OCI-LY7 (cell line): Measurements from ENCODE around the gene RFX5. TPM values are rescaled to one million over a fixed set of nuclear protein-coding genes. Genes with fewer than 3 reads are reported as not detected.

Experiments used
- BruUV-seq: library from RNA; stranded (reverse); fragments of 400-500 nt; replicated peaks from 2 replicates; lab custom pipeline; 2021; lab: Mats Ljungman, UMichigan
- CTCF ChIA-PET: fragments of 300-600 bp; sonication (Branson Sonifier 250); formaldehyde crosslinking; loops from one replicate; lab custom pipeline; 2022; ENCODE audit warnings: antibody characterized with exemption; ENCODE audit not compliant: unreplicated experiment; lab: Charles Lee
- POLR2A ChIA-PET: fragments of 300-600 bp; sonication (Branson Sonifier 250); formaldehyde crosslinking; loops from one replicate; lab custom pipeline; 2022; ENCODE audit warnings: antibody characterized with exemption; lab: Charles Lee
- DNase-seq: peaks from one replicate; pipeline ENCODE4 v3.0.0-alpha.2; 2015; ENCODE audit warnings: low spot score
- H2AFZ ChIP-seq: fragments of 200-600 bp; sonication (generic), shearing (Covaris generic); 2 replicates; pipeline ENCODE4 v1.6.1; 2014; ENCODE audit warnings: mild to moderate bottlenecking, antibody characterized with exemption, low read length, moderate library complexity
- H3K27ac ChIP-seq: fragments of 200-600 bp; sonication (generic); 2 replicates; pipeline ENCODE4 v1.5.1; 2014; ENCODE audit warnings: mixed run types, low read depth, mild to moderate bottlenecking, moderate library complexity, low read length, inconsistent platforms; ENCODE audit not compliant: poor library complexity, severe bottlenecking
- H3K36me3 ChIP-seq: fragments of 200-600 bp; sonication (generic); 2 replicates; pipeline ENCODE4 v1.6.1; 2014; ENCODE audit warnings: mild to moderate bottlenecking, antibody characterized with exemption, low read length, moderate library complexity, mixed read lengths; ENCODE audit not compliant: insufficient read depth
- H3K4me1 ChIP-seq: fragments of 200-600 bp; sonication (generic); 2 replicates; pipeline ENCODE4 v1.5.1; 2014; ENCODE audit warnings: mild to moderate bottlenecking, low read length; ENCODE audit not compliant: insufficient read depth, poor library complexity, severe bottlenecking
- H3K4me2 ChIP-seq: fragments of 200-600 bp; sonication (generic); 2 replicates; pipeline ENCODE4 v1.6.1; 2014; ENCODE audit warnings: mild to moderate bottlenecking, low read length
- H3K4me3 ChIP-seq: fragments of 200-600 bp; sonication (generic); 2 replicates; pipeline ENCODE4 v1.5.1; 2014; ENCODE audit warnings: mild to moderate bottlenecking, low read depth, low read length; ENCODE audit not compliant: poor library complexity, severe bottlenecking
- H3K79me2 ChIP-seq: fragments of 200-600 bp; sonication (generic); 2 replicates; pipeline ENCODE4 v1.6.1; 2016; ENCODE audit warnings: low read depth, mild to moderate bottlenecking, low read length, moderate library complexity, mixed read lengths; ENCODE audit not compliant: insufficient read depth
- H3K9me2 ChIP-seq: fragments of 200-600 bp; sonication (generic); 2 replicates; pipeline ENCODE4 v1.6.1; 2016; ENCODE audit warnings: mild to moderate bottlenecking, low read length, mixed read lengths; ENCODE audit not compliant: insufficient read depth
- H3K9me3 ChIP-seq: fragments of 200-600 bp; sonication (generic); 2 replicates; pipeline ENCODE4 v1.6.1; 2014; ENCODE audit warnings: mild to moderate bottlenecking, mixed run types, low read length, mixed read lengths
- H4K20me1 ChIP-seq: fragments of 200-600 bp; sonication (generic); 2 replicates; pipeline ENCODE4 v1.6.1; 2014; ENCODE audit warnings: mild to moderate bottlenecking, antibody characterized with exemption, low read length, moderate library complexity, mixed read lengths; ENCODE audit not compliant: insufficient read depth
- EZH2phosphoT487 ChIP-seq: fragments of 200-600 bp; sonication (generic); IDR thresholded peaks from 2 replicates; pipeline ENCODE4 v1.6.1; 2018; ENCODE audit warnings: low read depth, borderline replicate concordance, mild to moderate bottlenecking, mixed run types, antibody characterized with exemption, low read length, moderate library complexity, mixed read lengths
- intact Hi-C: fragments of 100-400 bp; cut with micrococcal nuclease; formaldehyde crosslinking; loops from one replicate; pipeline ENCODE4 v1.10.0; 2022; ENCODE audit not compliant: unreplicated experiment
- total RNA-seq, 2 experiments: library from RNA; depleted of rRNA in 1 of 2; stranded (reverse); fragments of >200 nt in 1 of 2; shearing (Covaris generic) in 1 of 2; gene quantifications; 2 replicates each; pipeline ENCODE4 v1.2.3, GENCODE V29; 2014 to 2022
- TF ChIP-seq, protein P1 (sequence below): fragments of 200-600 bp; sonication (generic); conservative IDR thresholded peaks from 2 replicates; pipeline ENCODE4 v1.5.1; 2014; ENCODE audit warnings: mild to moderate bottlenecking, antibody characterized with exemption, low read length, moderate library complexity, mixed read lengths

Gene RFX5
- total RNA-seq, 2 experiments from 2014 or later: 99.7 to 115 TPM

DNA sequence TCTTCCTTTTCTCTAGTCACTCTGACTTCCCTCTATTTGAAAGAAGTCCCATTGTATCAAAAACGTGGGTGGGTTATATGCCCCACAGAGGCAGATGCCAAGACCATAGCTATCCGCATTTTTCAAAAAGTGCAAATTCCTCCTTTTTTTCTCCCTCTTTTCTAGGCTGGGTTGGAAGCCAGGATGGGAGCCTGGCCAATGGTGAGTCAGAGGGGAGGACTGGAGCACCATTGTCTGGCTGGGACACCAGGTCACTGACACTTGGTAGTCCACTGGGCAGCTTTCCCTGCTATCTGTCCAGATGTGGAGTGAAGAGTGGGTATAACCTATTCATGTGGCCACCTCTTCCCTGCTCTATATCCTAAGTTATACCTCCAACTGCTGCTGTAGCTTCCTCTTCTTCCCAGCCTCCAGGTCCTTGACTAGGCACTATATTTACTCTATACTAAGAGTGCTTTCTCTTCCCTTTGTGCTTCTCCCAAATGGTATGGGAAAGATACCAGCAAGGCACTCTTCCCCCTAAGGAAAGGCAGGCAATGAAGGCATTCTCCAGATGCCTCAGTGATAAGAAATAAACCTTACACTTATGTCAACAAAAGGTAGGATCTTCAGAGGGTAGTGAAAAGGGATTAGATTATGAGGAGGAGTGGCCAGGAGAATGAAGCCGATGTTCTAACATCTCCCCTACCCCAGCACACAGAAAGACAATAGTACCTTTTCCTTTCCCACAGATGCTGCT lies 32.7 kb downstream of the RFX5 start:
- Histone ChIP-seq H3K9me3 (no peaks in the 10 kb centered on the region), H3K4me3 (no peak overlapping the region), H3K4me2 (no peak overlapping the region), H4K20me1 (no peaks in the 10 kb centered on the region), H3K9me2 (no peaks in the 10 kb centered on the region), H3K27ac (no peak overlapping the region), H3K36me3 (peaks cover 75% of the 10 kb centered on the region), H2AFZ (no peak overlapping the region), H3K4me1 (no peaks in the 10 kb centered on the region), H3K79me2 (no peaks in the 10 kb centered on the region)
- TF ChIP-seq, protein P1, sequence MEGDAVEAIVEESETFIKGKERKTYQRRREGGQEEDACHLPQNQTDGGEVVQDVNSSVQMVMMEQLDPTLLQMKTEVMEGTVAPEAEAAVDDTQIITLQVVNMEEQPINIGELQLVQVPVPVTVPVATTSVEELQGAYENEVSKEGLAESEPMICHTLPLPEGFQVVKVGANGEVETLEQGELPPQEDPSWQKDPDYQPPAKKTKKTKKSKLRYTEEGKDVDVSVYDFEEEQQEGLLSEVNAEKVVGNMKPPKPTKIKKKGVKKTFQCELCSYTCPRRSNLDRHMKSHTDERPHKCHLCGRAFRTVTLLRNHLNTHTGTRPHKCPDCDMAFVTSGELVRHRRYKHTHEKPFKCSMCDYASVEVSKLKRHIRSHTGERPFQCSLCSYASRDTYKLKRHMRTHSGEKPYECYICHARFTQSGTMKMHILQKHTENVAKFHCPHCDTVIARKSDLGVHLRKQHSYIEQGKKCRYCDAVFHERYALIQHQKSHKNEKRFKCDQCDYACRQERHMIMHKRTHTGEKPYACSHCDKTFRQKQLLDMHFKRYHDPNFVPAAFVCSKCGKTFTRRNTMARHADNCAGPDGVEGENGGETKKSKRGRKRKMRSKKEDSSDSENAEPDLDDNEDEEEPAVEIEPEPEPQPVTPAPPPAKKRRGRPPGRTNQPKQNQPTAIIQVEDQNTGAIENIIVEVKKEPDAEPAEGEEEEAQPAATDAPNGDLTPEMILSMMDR: no peak
- no peak for TF ChIP-seq EZH2phosphoT487
- no peak for DNase-seq
- intact Hi-C loops: no loop called here
- CTCF ChIA-PET: no interaction called here
- BruUV-seq: no TSS peak
- POLR2A ChIA-PET: interaction anchor here (1.0 to 1.2 kb wide), 3 partner anchors 12 to 33 kb away, joined by 3 to 4 read pairs (median 3); partner anchors contain the start of gene ZNF687

DNA sequence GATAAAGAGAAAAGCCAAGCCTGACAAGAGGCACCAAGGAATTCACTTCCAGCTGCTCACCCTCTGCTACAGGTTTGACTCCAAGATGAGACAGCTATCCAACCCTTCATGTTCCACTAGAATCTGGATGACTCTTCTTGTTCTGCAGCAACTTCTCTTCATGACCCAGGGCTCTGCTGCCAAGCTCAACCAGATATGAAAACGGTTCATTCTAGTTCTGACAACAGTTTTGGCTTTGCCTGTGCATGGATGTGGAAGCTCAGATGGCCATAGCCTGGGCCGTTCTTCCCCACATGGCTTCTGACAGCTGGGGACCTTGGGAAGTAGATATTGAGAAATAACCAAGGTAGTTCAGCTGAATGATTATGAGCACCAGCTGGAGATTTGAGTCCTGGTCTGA lies 33.6 kb downstream of the RFX5 start:
- ChIA-PET CTCF (no interaction called here), POLR2A (interaction anchor here (1.0 to 1.2 kb wide), 4 partner anchors 11 to 32 kb away, joined by 3 to 4 read pairs (median 3); partner anchors contain the start of genes PI4KB and ZNF687)
- peaks cover 75% of the 10 kb centered on the region for H3K36me3 ChIP-seq
- no peaks in the 10 kb centered on the region for H3K9me3 ChIP-seq
- no peak overlapping the region for H3K27ac ChIP-seq
- H2AFZ ChIP-seq: no peak overlapping the region
- H3K9me2 ChIP-seq: no peaks in the 10 kb centered on the region
- H3K79me2 ChIP-seq: no peaks in the 10 kb centered on the region
- no peak overlapping the region for H3K4me2 ChIP-seq
- intact Hi-C loops: no loop called here
- no peak for DNase-seq
- no TSS peak for BruUV-seq
- no peak overlapping the region for H3K4me3 ChIP-seq
- H3K4me1 ChIP-seq: no peaks in the 10 kb centered on the region
- TF ChIP-seq, protein P1: no peak
- TF ChIP-seq EZH2phosphoT487: no peak
- H4K20me1 ChIP-seq: no peaks in the 10 kb centered on the region

DNA sequence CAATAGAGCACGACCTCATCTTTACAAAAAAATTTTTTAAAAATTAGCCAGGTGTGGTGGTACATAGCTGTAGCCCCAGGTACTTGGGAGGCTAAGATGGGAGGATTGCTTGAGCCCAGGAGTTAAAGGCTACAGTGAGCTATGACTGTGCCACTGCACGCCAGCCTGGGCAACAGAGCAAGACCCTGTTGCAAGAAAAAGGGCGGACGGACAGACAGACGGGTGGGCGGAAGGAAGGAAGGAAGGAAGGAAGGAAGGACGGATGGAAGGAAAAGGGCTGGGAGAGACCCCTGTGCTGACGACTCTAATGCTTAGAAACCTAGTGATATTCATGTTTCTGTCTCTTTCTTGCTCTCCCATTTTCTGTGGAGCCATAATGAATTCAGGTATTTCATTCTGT lies 34.2 kb downstream of the RFX5 start:
- intact Hi-C loops: no loop called here
- TF ChIP-seq EZH2phosphoT487: no peak
- TF ChIP-seq, protein P1: no peak
- CTCF ChIA-PET: no interaction called here
- H4K20me1 ChIP-seq: no peaks in the 10 kb centered on the region
- no peaks in the 10 kb centered on the region for H3K4me1 ChIP-seq
- no peak overlapping the region for H3K27ac ChIP-seq
- no peak overlapping the region for H3K4me2 ChIP-seq
- no TSS peak for BruUV-seq
- H3K9me3 ChIP-seq: no peaks in the 10 kb centered on the region
- H3K9me2 ChIP-seq: no peaks in the 10 kb centered on the region
- no peak for DNase-seq
- H3K79me2 ChIP-seq: no peaks in the 10 kb centered on the region
- H3K4me3 ChIP-seq: no peak overlapping the region
- peaks cover 81% of the 10 kb centered on the region for H3K36me3 ChIP-seq
- no peak overlapping the region for H2AFZ ChIP-seq
- POLR2A ChIA-PET: interaction anchor here (0.6 to 1.2 kb wide), 3 partner anchors 15 to 70 kb away, joined by 3 read pairs; partner anchors contain the start of gene PI4KB
